ENCODE measurements around the gene ARRB2. TPM values are rescaled to one million over a fixed set of nuclear protein-coding genes. Genes with fewer than 3 reads are reported as not detected.

ARRB2 gene
- polyA plus RNA-seq, 1 donor from 2014 or later, result 28.3 TPM

DNA sequence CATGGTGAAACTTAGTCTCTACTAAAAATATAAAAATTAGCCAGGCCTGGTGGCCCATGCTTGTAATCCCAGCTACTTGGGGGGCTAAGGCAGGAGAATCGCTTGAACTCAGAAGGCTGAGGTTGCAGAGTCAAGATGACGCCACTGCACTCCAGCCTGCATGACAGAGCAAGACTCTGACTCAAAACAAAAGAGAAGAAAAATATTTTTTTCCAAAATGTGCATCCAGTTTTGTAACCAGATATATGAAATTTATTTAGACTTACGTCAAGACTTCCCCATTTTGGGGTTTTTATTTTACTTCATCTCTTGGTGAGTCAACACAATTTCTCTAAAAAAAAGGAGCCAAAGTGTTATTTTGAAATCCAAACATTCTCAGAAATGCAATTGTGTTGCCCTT, 55.8 kb downstream of the ARRB2 start:
- Histone ChIP-seq H4K20me1 (ENCODE audit: insufficient read depth) (no peaks in the 10 kb centered on the region), H2AFZ (ENCODE audit: low read depth, low read length) (no peak overlapping the region), H3K79me2 (replicated peaks; ENCODE audit: insufficient read depth, low read length) (no peaks in the 10 kb centered on the region), H3K9me3 (ENCODE audit: low read length) (no peaks in the 10 kb centered on the region), H3K9ac (ENCODE audit: low read length) (no peak overlapping the region), H3K4me3 (ENCODE audit: low read length) (no peak overlapping the region), H3K36me3 (ENCODE audit: insufficient read depth, low read length) (no peaks in the 10 kb centered on the region), H3K27me3 (ENCODE audit: insufficient read depth, low read depth, low read length) (no peaks in the 10 kb centered on the region), H3F3A (ENCODE audit: insufficient read depth, low read length, poor library complexity, severe bottlenecking) (no peaks in the 10 kb centered on the region), H3K4me2 (ENCODE audit: low read length) (no peak overlapping the region), H3K9me2 (ENCODE audit: insufficient read depth, low read length) (no peaks in the 10 kb centered on the region), H3K27ac (ENCODE audit: low read length) (no peak overlapping the region)
- TF ChIP-seq EZH2 (IDR thresholded peaks at IDR 0.05; ENCODE audit: borderline replicate concordance, insufficient read depth, low read length, poor library complexity, severe bottlenecking) (no peak), EP300 (conservative IDR thresholded peaks at IDR 0.05; ENCODE audit: poor library complexity, severe bottlenecking) (no peak), SMC3 (conservative IDR thresholded peaks at IDR 0.05; ENCODE audit: poor library complexity) (no peak), TAF1 (IDR thresholded peaks at IDR 0.05; ENCODE audit: low read depth) (no peak), MXI1 (conservative IDR thresholded peaks at IDR 0.05; ENCODE audit: poor library complexity, severe bottlenecking) (no peak), RAD21 (conservative IDR thresholded peaks at IDR 0.05) (no peak)
- TF ChIP-seq, protein P1, sequence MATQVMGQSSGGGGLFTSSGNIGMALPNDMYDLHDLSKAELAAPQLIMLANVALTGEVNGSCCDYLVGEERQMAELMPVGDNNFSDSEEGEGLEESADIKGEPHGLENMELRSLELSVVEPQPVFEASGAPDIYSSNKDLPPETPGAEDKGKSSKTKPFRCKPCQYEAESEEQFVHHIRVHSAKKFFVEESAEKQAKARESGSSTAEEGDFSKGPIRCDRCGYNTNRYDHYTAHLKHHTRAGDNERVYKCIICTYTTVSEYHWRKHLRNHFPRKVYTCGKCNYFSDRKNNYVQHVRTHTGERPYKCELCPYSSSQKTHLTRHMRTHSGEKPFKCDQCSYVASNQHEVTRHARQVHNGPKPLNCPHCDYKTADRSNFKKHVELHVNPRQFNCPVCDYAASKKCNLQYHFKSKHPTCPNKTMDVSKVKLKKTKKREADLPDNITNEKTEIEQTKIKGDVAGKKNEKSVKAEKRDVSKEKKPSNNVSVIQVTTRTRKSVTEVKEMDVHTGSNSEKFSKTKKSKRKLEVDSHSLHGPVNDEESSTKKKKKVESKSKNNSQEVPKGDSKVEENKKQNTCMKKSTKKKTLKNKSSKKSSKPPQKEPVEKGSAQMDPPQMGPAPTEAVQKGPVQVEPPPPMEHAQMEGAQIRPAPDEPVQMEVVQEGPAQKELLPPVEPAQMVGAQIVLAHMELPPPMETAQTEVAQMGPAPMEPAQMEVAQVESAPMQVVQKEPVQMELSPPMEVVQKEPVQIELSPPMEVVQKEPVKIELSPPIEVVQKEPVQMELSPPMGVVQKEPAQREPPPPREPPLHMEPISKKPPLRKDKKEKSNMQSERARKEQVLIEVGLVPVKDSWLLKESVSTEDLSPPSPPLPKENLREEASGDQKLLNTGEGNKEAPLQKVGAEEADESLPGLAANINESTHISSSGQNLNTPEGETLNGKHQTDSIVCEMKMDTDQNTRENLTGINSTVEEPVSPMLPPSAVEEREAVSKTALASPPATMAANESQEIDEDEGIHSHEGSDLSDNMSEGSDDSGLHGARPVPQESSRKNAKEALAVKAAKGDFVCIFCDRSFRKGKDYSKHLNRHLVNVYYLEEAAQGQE (IDR thresholded peaks at IDR 0.05; ENCODE audit: borderline replicate concordance), result no peak

DNA sequence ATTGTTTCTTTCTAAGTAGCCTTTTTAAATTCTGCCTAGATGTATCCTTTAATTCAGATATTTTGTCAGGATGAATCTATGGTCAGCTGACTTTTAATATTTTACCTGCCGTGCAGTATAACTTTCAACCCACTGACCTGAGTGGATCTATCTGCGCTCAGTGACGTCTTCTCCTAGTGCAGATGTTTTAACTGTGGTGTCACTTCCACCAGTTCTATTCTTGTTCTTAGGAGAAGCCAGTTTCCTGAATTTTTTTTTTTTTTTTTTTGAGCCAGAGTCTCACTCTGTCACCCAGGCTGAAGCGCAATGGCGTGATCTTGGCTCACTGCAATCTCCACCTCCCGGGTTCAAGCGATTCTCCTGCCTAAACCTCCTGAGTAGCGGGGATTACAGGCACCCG, 56.3 kb downstream of the ARRB2 start:
- no peak overlapping the region for H2AFZ ChIP-seq (ENCODE audit: low read depth, low read length)
- H3K4me3 ChIP-seq (ENCODE audit: low read length), result no peak overlapping the region
- no peaks in the 10 kb centered on the region for H3K9me2 ChIP-seq (ENCODE audit: insufficient read depth, low read length)
- no peak for TF ChIP-seq TAF1 (IDR thresholded peaks at IDR 0.05; ENCODE audit: low read depth)
- TF ChIP-seq SMC3 (conservative IDR thresholded peaks at IDR 0.05; ENCODE audit: poor library complexity), result no peak
- TF ChIP-seq, protein P1 (IDR thresholded peaks at IDR 0.05; ENCODE audit: borderline replicate concordance), result no peak
- TF ChIP-seq MXI1 (conservative IDR thresholded peaks at IDR 0.05; ENCODE audit: poor library complexity, severe bottlenecking), result no peak
- no peak for TF ChIP-seq EP300 (conservative IDR thresholded peaks at IDR 0.05; ENCODE audit: poor library complexity, severe bottlenecking)
- TF ChIP-seq, protein P2, sequence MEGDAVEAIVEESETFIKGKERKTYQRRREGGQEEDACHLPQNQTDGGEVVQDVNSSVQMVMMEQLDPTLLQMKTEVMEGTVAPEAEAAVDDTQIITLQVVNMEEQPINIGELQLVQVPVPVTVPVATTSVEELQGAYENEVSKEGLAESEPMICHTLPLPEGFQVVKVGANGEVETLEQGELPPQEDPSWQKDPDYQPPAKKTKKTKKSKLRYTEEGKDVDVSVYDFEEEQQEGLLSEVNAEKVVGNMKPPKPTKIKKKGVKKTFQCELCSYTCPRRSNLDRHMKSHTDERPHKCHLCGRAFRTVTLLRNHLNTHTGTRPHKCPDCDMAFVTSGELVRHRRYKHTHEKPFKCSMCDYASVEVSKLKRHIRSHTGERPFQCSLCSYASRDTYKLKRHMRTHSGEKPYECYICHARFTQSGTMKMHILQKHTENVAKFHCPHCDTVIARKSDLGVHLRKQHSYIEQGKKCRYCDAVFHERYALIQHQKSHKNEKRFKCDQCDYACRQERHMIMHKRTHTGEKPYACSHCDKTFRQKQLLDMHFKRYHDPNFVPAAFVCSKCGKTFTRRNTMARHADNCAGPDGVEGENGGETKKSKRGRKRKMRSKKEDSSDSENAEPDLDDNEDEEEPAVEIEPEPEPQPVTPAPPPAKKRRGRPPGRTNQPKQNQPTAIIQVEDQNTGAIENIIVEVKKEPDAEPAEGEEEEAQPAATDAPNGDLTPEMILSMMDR (IDR thresholded peaks at IDR 0.05; ENCODE audit: poor library complexity, severe bottlenecking), result no peak
- TF ChIP-seq POLR2AphosphoS5 (IDR thresholded peaks at IDR 0.05), result no peak
- no peaks in the 10 kb centered on the region for H3K36me3 ChIP-seq (ENCODE audit: insufficient read depth, low read length)
- H4K20me1 ChIP-seq (ENCODE audit: insufficient read depth), result no peaks in the 10 kb centered on the region
- H3K27me3 ChIP-seq (ENCODE audit: insufficient read depth, low read depth, low read length), result no peaks in the 10 kb centered on the region
- H3K4me2 ChIP-seq (ENCODE audit: low read length), result no peak overlapping the region
- no peaks in the 10 kb centered on the region for H3F3A ChIP-seq (ENCODE audit: insufficient read depth, low read length, poor library complexity, severe bottlenecking)
- no peaks in the 10 kb centered on the region for H3K9me3 ChIP-seq (ENCODE audit: low read length)
- H3K9ac ChIP-seq (ENCODE audit: low read length), result no peak overlapping the region
- no peaks in the 10 kb centered on the region for H3K79me2 ChIP-seq (replicated peaks; ENCODE audit: insufficient read depth, low read length)
- no peak overlapping the region for H3K27ac ChIP-seq (ENCODE audit: low read length)

All from neural cell (in vitro differentiated cells).